ENCODE data around the gene KCNQ1.

The KCNQ1 gene

GRCh38 chr11:2838676-2839294 is 394.0 kb downstream of the KCNQ1 start:
- no peak for DNase-seq (ENCODE audit: low spot score)

GRCh38 chr11:2839395-2839943 is 394.7 kb downstream of the KCNQ1 start:
- no peak for DNase-seq (ENCODE audit: low spot score)

GRCh38 chr11:2841411-2842190 is 396.8 kb downstream of the KCNQ1 start:
- no peak for DNase-seq (ENCODE audit: low spot score)

- no peak for DNase-seq (ENCODE audit: low spot score)
These were observed 398.1 kb downstream of the KCNQ1 start for GRCh38 chr11:2842876-2843275.

- no peak for DNase-seq (ENCODE audit: low spot score)
These were observed 398.7 kb downstream of the KCNQ1 start for GRCh38 chr11:2843551-2843950.

- no peak for DNase-seq (ENCODE audit: low spot score)
These were observed 399.5 kb downstream of the KCNQ1 start for GRCh38 chr11:2844116-2844842.

GRCh38 chr11:2844996-2845395 is 400.2 kb downstream of the KCNQ1 start:
- no peak for DNase-seq (ENCODE audit: low spot score)

- DNase-seq (ENCODE audit: low spot score), result no peak
These were observed 401.2 kb downstream of the KCNQ1 start for GRCh38 chr11:2846056-2846455.

- DNase-seq (ENCODE audit: low spot score), result no peak
These were observed 401.7 kb downstream of the KCNQ1 start for GRCh38 chr11:2846470-2846869.

- no peak for DNase-seq (ENCODE audit: low spot score)
These were observed 402.8 kb downstream of the KCNQ1 start for GRCh38 chr11:2847561-2847960.

GRCh38 chr11:2848497-2848896 is 403.7 kb downstream of the KCNQ1 start:
- no peak for DNase-seq (ENCODE audit: low spot score)

- no peak for DNase-seq (ENCODE audit: low spot score)
These were observed 405.4 kb downstream of the KCNQ1 start for GRCh38 chr11:2849994-2850770.

- DNase-seq (ENCODE audit: low spot score), result no peak
These were observed 408.6 kb downstream of the KCNQ1 start for GRCh38 chr11:2853401-2853800.

GRCh38 chr11:2853997-2854560 is 409.3 kb downstream of the KCNQ1 start:
- no peak for DNase-seq (ENCODE audit: low spot score)

- DNase-seq (ENCODE audit: low spot score), result no peak
These were observed 410.4 kb downstream of the KCNQ1 start for GRCh38 chr11:2855162-2855561.

GRCh38 chr11:2857276-2857675 is 412.5 kb downstream of the KCNQ1 start:
- no peak for DNase-seq (ENCODE audit: low spot score)

GRCh38 chr11:2857918-2858317 is 413.1 kb downstream of the KCNQ1 start:
- DNase-seq (ENCODE audit: low spot score), result no peak

GRCh38 chr11:2858995-2859698 is 414.3 kb downstream of the KCNQ1 start:
- no peak for DNase-seq (ENCODE audit: low spot score)

- no peak for DNase-seq (ENCODE audit: low spot score)
These were observed 414.9 kb downstream of the KCNQ1 start for GRCh38 chr11:2859699-2860037.

- no peak for DNase-seq (ENCODE audit: low spot score)
These were observed 415.8 kb downstream of the KCNQ1 start for GRCh38 chr11:2860636-2861035.

Measured in AG20443 (cell line).